ENCODE results near the gene STON2.

The STON2 gene

GRCh38 chr14:81440041-81440440 is 39.9 kb upstream of the STON2 start:
- Histone ChIP-seq H3K36me3 (ENCODE audit: low read length) (no peaks in the 10 kb centered on the region), H3K9me3 (ENCODE audit: insufficient read depth, low read length) (no peaks in the 10 kb centered on the region), H2AFZ (ENCODE audit: low read depth, low read length, severe bottlenecking) (no peak overlapping the region), H3K9me2 (replicated peaks; ENCODE audit: insufficient read depth, low read length) (no peaks in the 10 kb centered on the region), H3K27me3 (ENCODE audit: low read length) (no peaks in the 10 kb centered on the region), H4K20me1 (ENCODE audit: low read depth, low read length) (no peaks in the 10 kb centered on the region), H3K79me2 (ENCODE audit: insufficient read depth, low read length) (no peaks in the 10 kb centered on the region), H3K4me2 (ENCODE audit: low read depth, low read length, poor library complexity, severe bottlenecking) (no peak overlapping the region), H3K27ac (ENCODE audit: low read depth, low read length) (no peak overlapping the region), H3K9ac (ENCODE audit: low read length) (no peak overlapping the region), H3F3A (ENCODE audit: insufficient read depth) (no peaks in the 10 kb centered on the region), H3K4me3 (ENCODE audit: insufficient read depth, low read length, poor library complexity, severe bottlenecking) (no peak overlapping the region)
- TF ChIP-seq CTCF (IDR thresholded peaks at IDR 0.05; ENCODE audit: insufficient read depth, low read length, poor library complexity, severe bottlenecking) (no peak), EZH2phosphoT487 (conservative IDR thresholded peaks at IDR 0.05; ENCODE audit: low read length) (no peak)

GRCh38 chr14:81437244-81437643 is 37.1 kb upstream of the STON2 start:
- Histone ChIP-seq H3K9ac (ENCODE audit: low read length) (no peak overlapping the region), H3F3A (ENCODE audit: insufficient read depth) (no peaks in the 10 kb centered on the region), H3K4me2 (ENCODE audit: low read depth, low read length, poor library complexity, severe bottlenecking) (no peak overlapping the region), H3K4me3 (ENCODE audit: insufficient read depth, low read length, poor library complexity, severe bottlenecking) (no peak overlapping the region), H2AFZ (ENCODE audit: low read depth, low read length, severe bottlenecking) (no peak overlapping the region), H3K27ac (ENCODE audit: low read depth, low read length) (no peak overlapping the region), H3K9me2 (replicated peaks; ENCODE audit: insufficient read depth, low read length) (no peaks in the 10 kb centered on the region), H3K36me3 (ENCODE audit: low read length) (no peaks in the 10 kb centered on the region), H3K27me3 (ENCODE audit: low read length) (no peaks in the 10 kb centered on the region), H3K79me2 (ENCODE audit: insufficient read depth, low read length) (no peaks in the 10 kb centered on the region), H3K9me3 (ENCODE audit: insufficient read depth, low read length) (no peaks in the 10 kb centered on the region), H4K20me1 (ENCODE audit: low read depth, low read length) (no peaks in the 10 kb centered on the region)
- TF ChIP-seq EZH2phosphoT487 (conservative IDR thresholded peaks at IDR 0.05; ENCODE audit: low read length) (no peak), CTCF (IDR thresholded peaks at IDR 0.05; ENCODE audit: insufficient read depth, low read length, poor library complexity, severe bottlenecking) (no peak)

- Histone ChIP-seq H3K4me3 (ENCODE audit: insufficient read depth, low read length, poor library complexity, severe bottlenecking) (no peak overlapping the region), H3K27ac (ENCODE audit: low read depth, low read length) (no peak overlapping the region), H3K9me2 (replicated peaks; ENCODE audit: insufficient read depth, low read length) (no peaks in the 10 kb centered on the region)
Measured at GRCh38 chr14:81436296-81437138, 36.4 kb upstream of the STON2 start.

More at GRCh38 chr14:81436296-81437138, 36.4 kb upstream of the STON2 start:
- Histone ChIP-seq H4K20me1 (ENCODE audit: low read depth, low read length) (no peaks in the 10 kb centered on the region), H3F3A (ENCODE audit: insufficient read depth) (no peaks in the 10 kb centered on the region), H3K4me2 (ENCODE audit: low read depth, low read length, poor library complexity, severe bottlenecking) (no peak overlapping the region), H3K79me2 (ENCODE audit: insufficient read depth, low read length) (no peaks in the 10 kb centered on the region), H2AFZ (ENCODE audit: low read depth, low read length, severe bottlenecking) (no peak overlapping the region), H3K36me3 (ENCODE audit: low read length) (no peaks in the 10 kb centered on the region), H3K9me3 (ENCODE audit: insufficient read depth, low read length) (no peaks in the 10 kb centered on the region), H3K27me3 (ENCODE audit: low read length) (no peaks in the 10 kb centered on the region), H3K9ac (ENCODE audit: low read length) (no peak overlapping the region)
- TF ChIP-seq EZH2phosphoT487 (conservative IDR thresholded peaks at IDR 0.05; ENCODE audit: low read length) (no peak), CTCF (IDR thresholded peaks at IDR 0.05; ENCODE audit: insufficient read depth, low read length, poor library complexity, severe bottlenecking) (no peak)
